ENCODE measurements around the gene OTULIN. TPM values are rescaled to one million over a fixed set of nuclear protein-coding genes. Genes with fewer than 3 reads are reported as not detected.

The OTULIN gene
- total RNA-seq, 4 donors from 2014 or later = 37.7 to 59.2 (median 43.1) TPM

GRCh38 chr5:14693070-14693469 lies 28.6 kb downstream of the OTULIN start:
- no peak for TF ChIP-seq CTCF (IDR thresholded peaks at IDR 0.05)
- no peak for TF ChIP-seq EP300 (IDR thresholded peaks at IDR 0.05)
- TF ChIP-seq POLR2A (IDR thresholded peaks at IDR 0.05) = no peak
- Histone ChIP-seq H3K27me3 (no peaks in the 10 kb centered on the region), H3K4me1 (no peaks in the 10 kb centered on the region), H3K27ac (no peak overlapping the region), H3K9me3 (peaks cover 0 to 10% (median 1%) of the 10 kb centered on the region in 4 donors), H3K36me3 (peaks cover 0 to 78% (median 8%) of the 10 kb centered on the region in 3 donors), H3K4me3 (no peak overlapping the region)
- DNase-seq (ENCODE audit: low spot score in 2 of 2) = no peak
- WGBS, 2 donors = 98% methylated on average over 5 of the region's 5 CpGs

GRCh38 chr5:14695152-14695551 lies 30.6 kb downstream of the OTULIN start:
- no peak overlapping the region for H3K27ac ChIP-seq
- no peak for DNase-seq (ENCODE audit: low spot score in 2 of 2)
- peaks cover 0 to 7% (median 1%) of the 10 kb centered on the region in 4 donors for H3K9me3 ChIP-seq
- 86 to 91% methylated on average over 2 of the region's 2 CpGs for WGBS, 2 donors
- H3K4me3 ChIP-seq = no peak overlapping the region
- peaks cover 0 to 77% (median 6%) of the 10 kb centered on the region in 3 donors for H3K36me3 ChIP-seq
- TF ChIP-seq CTCF (IDR thresholded peaks at IDR 0.05) (no peak), EP300 (IDR thresholded peaks at IDR 0.05) (no peak), POLR2A (IDR thresholded peaks at IDR 0.05) (no peak)
- H3K4me1 ChIP-seq = peaks cover 0 to 6% (median 0%) of the 10 kb centered on the region in 4 donors
- H3K27me3 ChIP-seq = no peaks in the 10 kb centered on the region

GRCh38 chr5:14696057-14696456 lies 31.5 kb downstream of the OTULIN start:
- 44 to 52% methylated on average over 1 of the region's 1 CpG for WGBS, 2 donors
- peaks cover 0 to 15% (median 3%) of the 10 kb centered on the region in 4 donors for H3K4me1 ChIP-seq
- TF ChIP-seq EP300 (IDR thresholded peaks at IDR 0.05) = no peak
- TF ChIP-seq POLR2A (IDR thresholded peaks at IDR 0.05) = no peak
- TF ChIP-seq CTCF (IDR thresholded peaks at IDR 0.05) = no peak
- no peak overlapping the region for H3K4me3 ChIP-seq
- H3K27ac ChIP-seq = no peak overlapping the region
- no peaks in the 10 kb centered on the region for H3K9me3 ChIP-seq
- H3K27me3 ChIP-seq = no peaks in the 10 kb centered on the region
- peaks cover 0 to 71% (median 4%) of the 10 kb centered on the region in 3 donors for H3K36me3 ChIP-seq
- DNase-seq (ENCODE audit: low spot score in 2 of 2) = no peak

GRCh38 chr5:14696851-14697250 lies 32.3 kb downstream of the OTULIN start:
- WGBS, 2 donors = 94 to 97% methylated on average over 3 of the region's 3 CpGs
- no peak for DNase-seq (ENCODE audit: low spot score in 2 of 2)
- Histone ChIP-seq H3K27me3 (no peaks in the 10 kb centered on the region), H3K4me3 (no peak overlapping the region), H3K27ac (no peak overlapping the region), H3K4me1 (peaks cover 0 to 17% (median 3%) of the 10 kb centered on the region in 4 donors), H3K9me3 (no peaks in the 10 kb centered on the region), H3K36me3 (peaks cover 0 to 66% (median 4%) of the 10 kb centered on the region in 3 donors)
- no peak for TF ChIP-seq CTCF (IDR thresholded peaks at IDR 0.05)
- no peak for TF ChIP-seq EP300 (IDR thresholded peaks at IDR 0.05)
- no peak for TF ChIP-seq POLR2A (IDR thresholded peaks at IDR 0.05)

- no peaks in the 10 kb centered on the region for H3K27me3 ChIP-seq
- no peak overlapping the region for H3K27ac ChIP-seq
- TF ChIP-seq CTCF (IDR thresholded peaks at IDR 0.05) (no peak), EP300 (IDR thresholded peaks at IDR 0.05) (no peak), POLR2A (IDR thresholded peaks at IDR 0.05) (no peak)
- WGBS, 2 donors = 77 to 85% methylated on average over 1 of the region's 1 CpG
- no peak for DNase-seq (ENCODE audit: low spot score in 2 of 2)
- peaks cover 0 to 60% (median 0%) of the 10 kb centered on the region in 3 donors for H3K36me3 ChIP-seq
- peaks cover 0 to 17% (median 3%) of the 10 kb centered on the region in 4 donors for H3K4me1 ChIP-seq
- no peak overlapping the region for H3K4me3 ChIP-seq
- no peaks in the 10 kb centered on the region for H3K9me3 ChIP-seq
Observed at GRCh38 chr5:14698495-14698894, 34.0 kb downstream of the OTULIN start.

All from tibial nerve (tissue), 4 donors.